Ascending aorta (tissue), 2 donors: ENCODE data around the gene TMC8. TPM values are rescaled to one million over a fixed set of nuclear protein-coding genes. Genes with fewer than 3 reads are reported as not detected.

Experiments
- DNase-seq, 2 donors: peaks; one replicate each; pipeline ENCODE4 v3.0.0-alpha.2; 2019; ENCODE audit warnings: low spot score in 2 of 2
- H3K27ac ChIP-seq, 2 donors: fragments of 200-600 bp; sonication (generic); one replicate each; pipeline ENCODE4 v1.5.1; 2016 to 2017; ENCODE audit warnings: mild to moderate bottlenecking in 1 of 2
- H3K27me3 ChIP-seq: fragments of 200-600 bp; sonication (generic); one replicate; pipeline ENCODE4 v1.5.1; 2017
- H3K36me3 ChIP-seq, 2 donors: fragments of 200-600 bp; sonication (generic); one replicate each; pipeline ENCODE4 v1.5.1; 2016
- H3K4me1 ChIP-seq, 2 donors: fragments of 200-600 bp; sonication (generic); one replicate each; pipeline ENCODE4 v1.5.1; 2016 to 2017; ENCODE audit warnings: mild to moderate bottlenecking in 1 of 2
- H3K4me3 ChIP-seq, 2 donors: fragments of 200-600 bp; sonication (generic); one replicate each; pipeline ENCODE4 v1.5.1; 2016 to 2017; ENCODE audit warnings: mild to moderate bottlenecking in 1 of 2
- H3K9me3 ChIP-seq, 2 donors: fragments of 200-600 bp; sonication (generic); one replicate each; pipeline ENCODE4 v1.5.1; 2016
- intact Hi-C: fragments of 100-400 bp; cut with DNase I; formaldehyde crosslinking; loops from one replicate; pipeline ENCODE4 v1.15.1; 2023
- total RNA-seq: library from RNA; depleted of rRNA; stranded (reverse); fragments of >200 nt; gene quantifications from one replicate; pipeline ENCODE4 v1.1.0, GENCODE V29; 2016
- TF ChIP-seq, protein P1 (sequence below), 3 experiments: fragments of 200-600 bp in 2 of 3; fragments of 450-650 bp in 1 of 3; sonication (generic) in 2 of 3; IDR thresholded peaks; one replicate each; pipeline ENCODE4 v1.5.1; 2016 to 2019; ENCODE audit warnings: antibody characterized with exemption in 3 of 3, mild to moderate bottlenecking in 1 of 3, moderate library complexity in 1 of 3

TMC8 gene
- total RNA-seq, 1 donor from 2014 or later: 9.6 TPM

DNA sequence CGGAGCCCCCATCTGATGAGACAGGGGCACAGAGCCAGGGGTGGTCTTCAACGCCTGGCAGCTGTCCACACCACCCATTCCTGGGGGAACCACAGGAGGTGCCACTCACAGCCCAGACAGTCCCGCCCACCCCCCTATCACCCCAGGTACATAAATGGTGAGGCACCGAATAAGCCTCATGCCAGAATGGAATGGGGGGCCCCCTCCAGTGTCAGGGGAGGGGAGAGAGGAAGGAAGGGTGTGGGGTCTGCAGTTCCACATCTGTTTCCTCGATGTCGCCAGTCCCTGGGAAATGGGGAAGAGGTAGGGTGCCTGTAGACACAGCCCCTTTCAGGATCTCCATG lies 3.7 kb upstream of the TMC8 start:
- H3K4me3 ChIP-seq: no peak overlapping the region
- peak overlapping the region in 1 of 2 donors; percentile 14 for H3K27ac ChIP-seq

DNA sequence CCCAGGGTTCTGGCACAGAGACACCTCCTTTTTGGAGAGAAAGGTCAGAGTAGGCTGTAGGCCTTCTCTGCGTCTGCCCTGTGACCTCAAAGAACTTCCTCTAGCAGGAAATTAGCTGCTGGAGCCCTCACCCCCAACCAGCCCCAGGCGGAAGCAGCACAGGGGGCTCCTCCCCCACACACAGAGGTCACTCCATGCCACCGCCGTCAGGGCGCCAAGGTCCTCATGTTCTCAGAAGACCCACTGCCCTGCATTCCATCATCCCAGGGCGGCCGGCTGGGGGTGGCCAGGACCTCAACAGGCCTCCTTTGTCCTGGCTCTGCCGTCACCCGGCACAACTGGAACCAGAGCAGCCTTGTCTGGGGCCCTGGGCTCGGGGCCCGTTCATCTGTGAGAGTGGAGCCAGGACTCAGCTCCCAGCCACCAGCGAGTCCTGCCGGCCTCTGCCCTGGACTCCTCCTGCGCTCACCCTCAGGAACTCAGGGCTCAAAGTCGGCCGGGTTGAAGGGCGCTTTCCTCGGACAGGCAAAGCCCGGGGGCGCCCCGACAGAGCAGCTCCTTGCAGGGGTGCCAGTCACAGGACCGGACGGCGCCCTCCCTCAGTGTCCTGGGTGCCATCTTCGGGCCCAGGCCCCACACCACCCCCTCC lies 3.2 kb upstream of the TMC8 start:
- Histone ChIP-seq H3K4me3 (peak overlapping the region; percentile 70 to 73), H3K27ac (peak overlapping the region; percentile 54 to 58), H3K4me1 (peaks cover 5 to 31% of the 10 kb centered on the region in 2 donors), H3K9me3 (no peaks in the 10 kb centered on the region), H3K27me3 (no peaks in the 10 kb centered on the region), H3K36me3 (no peaks in the 10 kb centered on the region)
- TF ChIP-seq, protein P1, sequence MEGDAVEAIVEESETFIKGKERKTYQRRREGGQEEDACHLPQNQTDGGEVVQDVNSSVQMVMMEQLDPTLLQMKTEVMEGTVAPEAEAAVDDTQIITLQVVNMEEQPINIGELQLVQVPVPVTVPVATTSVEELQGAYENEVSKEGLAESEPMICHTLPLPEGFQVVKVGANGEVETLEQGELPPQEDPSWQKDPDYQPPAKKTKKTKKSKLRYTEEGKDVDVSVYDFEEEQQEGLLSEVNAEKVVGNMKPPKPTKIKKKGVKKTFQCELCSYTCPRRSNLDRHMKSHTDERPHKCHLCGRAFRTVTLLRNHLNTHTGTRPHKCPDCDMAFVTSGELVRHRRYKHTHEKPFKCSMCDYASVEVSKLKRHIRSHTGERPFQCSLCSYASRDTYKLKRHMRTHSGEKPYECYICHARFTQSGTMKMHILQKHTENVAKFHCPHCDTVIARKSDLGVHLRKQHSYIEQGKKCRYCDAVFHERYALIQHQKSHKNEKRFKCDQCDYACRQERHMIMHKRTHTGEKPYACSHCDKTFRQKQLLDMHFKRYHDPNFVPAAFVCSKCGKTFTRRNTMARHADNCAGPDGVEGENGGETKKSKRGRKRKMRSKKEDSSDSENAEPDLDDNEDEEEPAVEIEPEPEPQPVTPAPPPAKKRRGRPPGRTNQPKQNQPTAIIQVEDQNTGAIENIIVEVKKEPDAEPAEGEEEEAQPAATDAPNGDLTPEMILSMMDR (IDR thresholded peaks at IDR 0.05): no peak
- intact Hi-C loops: no loop called here
- no peak for DNase-seq

More for the DNA sequence above, 3.7 kb upstream of the TMC8 start:
- no peak for DNase-seq
- TF ChIP-seq, protein P1 (IDR thresholded peaks at IDR 0.05): no peak
- H3K27me3 ChIP-seq: no peaks in the 10 kb centered on the region
- H3K9me3 ChIP-seq: no peaks in the 10 kb centered on the region
- H3K4me1 ChIP-seq: peaks cover 5 to 26% of the 10 kb centered on the region in 2 donors
- intact Hi-C loops: no loop called here
- H3K36me3 ChIP-seq: no peaks in the 10 kb centered on the region

DNA sequence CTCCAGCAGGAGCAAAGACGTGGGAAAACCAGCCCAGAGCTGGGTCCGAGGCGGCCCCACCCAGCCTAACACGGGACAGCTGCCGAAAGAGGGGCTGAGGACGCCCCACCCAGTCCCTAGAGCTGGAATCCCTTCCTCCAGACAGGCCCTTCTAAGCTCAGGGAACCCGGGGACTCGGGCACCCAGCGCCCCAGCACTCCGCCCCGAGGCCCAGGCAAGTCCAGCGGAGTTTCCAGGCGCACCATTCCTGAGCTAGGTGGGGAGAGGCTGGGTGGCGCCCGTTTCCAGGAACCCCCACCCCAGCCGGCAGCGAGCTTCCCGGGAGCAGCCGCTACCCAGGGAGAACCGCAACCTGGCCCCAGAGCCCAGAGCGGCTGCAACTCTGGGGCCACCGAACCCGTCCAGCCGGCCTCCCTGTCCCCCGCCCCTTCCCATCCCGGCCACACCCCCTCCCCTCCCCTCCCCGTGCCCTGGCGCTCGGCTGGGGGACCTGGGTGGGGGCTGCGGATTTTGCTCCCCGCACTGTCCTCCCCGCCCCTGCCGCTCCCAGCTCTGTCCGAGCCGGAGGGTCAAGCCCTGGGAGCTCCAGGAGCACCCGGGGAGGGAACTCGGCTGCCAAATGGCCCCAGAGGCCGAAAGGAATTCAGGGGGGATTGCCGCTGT lies 2.6 kb upstream of the TMC8 start:
- intact Hi-C loops: no loop called here
- no peak for DNase-seq
- Histone ChIP-seq H3K4me3 (peak overlapping the region; percentile 70 to 73), H3K36me3 (no peaks in the 10 kb centered on the region), H3K27me3 (no peaks in the 10 kb centered on the region), H3K9me3 (no peaks in the 10 kb centered on the region), H3K4me1 (peaks cover 5 to 31% of the 10 kb centered on the region in 2 donors), H3K27ac (peak overlapping the region; percentile 54 to 58)
- TF ChIP-seq, protein P1 (IDR thresholded peaks at IDR 0.05): no peak

DNA sequence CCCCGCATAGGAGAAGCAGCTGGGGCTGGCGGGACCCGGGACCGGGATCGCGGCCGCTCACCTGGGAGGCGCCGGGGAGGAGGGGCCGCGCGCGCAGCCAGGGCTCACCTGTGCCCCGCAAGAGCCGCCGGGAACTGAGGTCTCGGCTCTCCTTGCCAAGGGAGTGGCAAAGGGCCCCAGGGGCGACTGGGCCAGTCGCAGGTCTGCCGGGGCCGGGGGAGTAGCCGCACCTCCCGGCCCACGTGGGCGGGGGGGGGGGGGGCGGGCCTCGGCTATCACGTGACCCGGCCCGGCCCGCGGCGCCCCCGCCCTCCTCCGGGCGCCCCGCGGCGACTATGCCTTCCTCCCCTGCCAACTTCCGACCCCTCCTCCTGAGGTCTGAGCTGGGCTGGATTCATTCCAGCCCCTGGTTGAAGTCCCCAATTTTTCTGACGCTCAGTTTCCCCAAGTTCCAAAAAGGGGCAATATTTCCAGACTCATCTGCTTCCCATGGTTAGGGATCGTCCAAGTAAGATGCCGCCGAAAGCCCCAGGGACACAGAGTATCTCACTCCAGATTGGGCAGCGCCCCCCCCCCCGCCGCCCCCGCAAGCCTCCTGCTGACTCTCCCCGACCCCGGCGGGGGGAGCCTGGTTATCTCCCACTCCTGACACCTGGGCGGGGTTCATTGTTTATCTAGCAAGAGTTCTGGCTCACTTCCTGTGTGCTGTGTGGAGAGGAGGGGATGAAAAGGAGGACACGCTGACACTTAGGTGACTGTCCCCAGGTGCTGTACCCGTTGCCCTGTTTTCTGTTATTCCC lies 1.8 kb upstream of the TMC8 start, which contains the start of gene TMC6:
Gene TMC6, minus strand, starts transcription at position 205 of the 800 bp plus-strand sequence. CDS start 1,923 bp downstream, outside the sequence.
- Histone ChIP-seq H3K36me3 (no peaks in the 10 kb centered on the region), H3K4me3 (peak within 1 kb of the TSS; percentile 70 to 73), H3K4me1 (peaks cover 5 to 31% of the 10 kb centered on the region in 2 donors), H3K27me3 (no peaks in the 10 kb centered on the region), H3K9me3 (no peaks in the 10 kb centered on the region), H3K27ac (peak within 1 kb of the TSS; percentile 54 to 58)
- intact Hi-C loops: no loop called here
- TF ChIP-seq, protein P1 (IDR thresholded peaks at IDR 0.05): no peak
- no peak for DNase-seq

DNA sequence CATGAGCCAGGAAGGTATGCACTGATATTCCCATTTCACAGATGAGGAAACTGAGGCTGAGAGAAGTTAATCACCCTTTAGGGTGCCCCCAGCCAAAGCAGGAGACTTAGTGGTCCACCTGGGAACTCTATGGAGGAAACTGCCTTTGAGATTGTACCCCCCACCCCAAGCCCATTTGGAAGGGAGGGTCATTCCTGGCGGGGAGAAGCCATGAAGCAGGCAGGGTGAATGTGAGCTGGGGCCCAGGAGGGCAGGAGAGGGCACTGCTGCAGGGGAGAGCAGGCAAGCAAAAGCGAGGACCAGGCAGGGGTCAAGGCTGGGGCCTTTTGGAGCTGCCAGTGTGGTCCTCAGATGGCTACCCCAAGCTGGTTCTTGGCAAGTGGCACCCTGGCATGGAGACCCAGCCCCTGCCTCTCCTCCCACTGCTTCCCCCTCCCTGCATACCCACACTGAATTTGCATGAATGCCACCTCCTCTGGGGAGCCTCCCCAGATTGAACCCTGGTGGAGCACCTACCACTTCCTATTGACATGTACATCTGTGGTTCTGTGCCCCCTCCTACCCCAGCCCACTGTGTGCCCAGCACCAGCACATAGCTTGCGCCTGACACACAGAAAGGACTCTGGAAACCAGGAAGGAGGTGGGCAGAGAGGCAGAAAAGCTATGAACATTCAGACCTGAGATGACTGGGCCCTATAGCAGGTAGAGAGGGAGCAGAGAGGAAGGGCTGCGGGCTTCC lies 1.1 kb upstream of the TMC8 start:
- no peaks in the 10 kb centered on the region for H3K36me3 ChIP-seq
- H3K4me1 ChIP-seq: peaks cover 5 to 31% of the 10 kb centered on the region in 2 donors
- no peak overlapping the region for H3K4me3 ChIP-seq
- no peak overlapping the region for H3K27ac ChIP-seq
- no peaks in the 10 kb centered on the region for H3K9me3 ChIP-seq
- H3K27me3 ChIP-seq: no peaks in the 10 kb centered on the region
- intact Hi-C loops: no loop called here
- no peak for DNase-seq
- TF ChIP-seq, protein P1 (IDR thresholded peaks at IDR 0.05): no peak
